T-helper 9 cell (primary cell): ENCODE results near the gene MICU2.
"Not testable (repeated sequence)": the region's sequence is repeated elsewhere in the genome, so short reads cannot be mapped to it uniquely, and the experiment has no call there.

Source experiments
- DNase-seq: peaks from one replicate; pipeline ENCODE4 v3.0.0-alpha.2; 2020

The MICU2 gene

GRCh38 chr13:21594715-21595545, 9.0 kb downstream of the MICU2 start:
- no peak for DNase-seq

GRCh38 chr13:21590665-21591456, 13.1 kb downstream of the MICU2 start:
- DNase-seq: not testable (repeated sequence)

GRCh38 chr13:21590231-21590630, 13.7 kb downstream of the MICU2 start:
- no peak for DNase-seq

GRCh38 chr13:21589510-21589909, 14.5 kb downstream of the MICU2 start:
- not testable (repeated sequence) for DNase-seq

- DNase-seq: not testable (repeated sequence)
Measured at GRCh38 chr13:21588411-21588810, 15.6 kb downstream of the MICU2 start.

GRCh38 chr13:21584973-21585592, 18.9 kb downstream of the MICU2 start:
- no peak for DNase-seq

GRCh38 chr13:21583478-21583877, 20.5 kb downstream of the MICU2 start:
- DNase-seq: no peak

GRCh38 chr13:21580736-21581135, 23.2 kb downstream of the MICU2 start:
- DNase-seq: no peak

- no peak for DNase-seq
Measured at GRCh38 chr13:21579754-21580316, 24.1 kb downstream of the MICU2 start.

GRCh38 chr13:21578748-21579147, 25.2 kb downstream of the MICU2 start:
- no peak for DNase-seq

GRCh38 chr13:21576426-21576825, 27.5 kb downstream of the MICU2 start:
- DNase-seq: no peak

- no peak for DNase-seq
Measured at GRCh38 chr13:21573920-21574712, 29.9 kb downstream of the MICU2 start.

GRCh38 chr13:21569686-21570085, 34.3 kb downstream of the MICU2 start:
- no peak for DNase-seq

GRCh38 chr13:21568854-21569253, 35.1 kb downstream of the MICU2 start:
- no peak for DNase-seq

GRCh38 chr13:21567714-21568113, 36.3 kb downstream of the MICU2 start:
- no peak for DNase-seq

- no peak for DNase-seq
Measured at GRCh38 chr13:21557995-21558394, 46.0 kb downstream of the MICU2 start.

- no peak for DNase-seq
Measured at GRCh38 chr13:21556051-21556450, 47.9 kb downstream of the MICU2 start.

- not testable (repeated sequence) for DNase-seq
Measured at GRCh38 chr13:21553261-21553660, 50.7 kb downstream of the MICU2 start.

GRCh38 chr13:21550918-21551317, 53.1 kb downstream of the MICU2 start:
- DNase-seq: no peak

- DNase-seq: no peak
Measured at GRCh38 chr13:21549633-21550032, 54.3 kb downstream of the MICU2 start.

GRCh38 chr13:21548577-21548976, 55.4 kb downstream of the MICU2 start:
- DNase-seq: no peak

GRCh38 chr13:21546372-21546771, 57.6 kb downstream of the MICU2 start:
- no peak for DNase-seq
